HepG2 (cell line): ENCODE data around the gene BAIAP2L2. TPM values are rescaled to one million over a fixed set of nuclear protein-coding genes. Genes with fewer than 3 reads are reported as not detected.

Experiments used
- ATF7 ChIP-seq, 2 experiments: fragments of 450-650 bp in 1 of 2; sonication (generic) in 1 of 2; formaldehyde crosslinking in 1 of 2; IDR thresholded peaks; 2 replicates each; pipeline versions ENCODE4 v1.4.0 to v1.6.1; 2016 to 2020; ENCODE audit warnings: antibody characterized with exemption in 1 of 2, mild to moderate bottlenecking in 1 of 2, missing genetic modification reagents in 1 of 2
- BHLHE40 ChIP-seq: IDR thresholded peaks from 2 replicates; pipeline ENCODE4 v1.6.1; 2011; ENCODE audit warnings: low read length, improper control_type of control experiment
- CHD4 ChIP-seq: fragments of 200-600 bp; sonication (generic); IDR thresholded peaks from 2 replicates; pipeline ENCODE4 v1.7.0; 2017; ENCODE audit warnings: mild to moderate bottlenecking, low read length, borderline replicate concordance
- ESRRA ChIP-seq: sonication (generic); formaldehyde crosslinking; IDR thresholded peaks from 2 replicates; pipeline ENCODE4 v1.5.1; 2020; ENCODE audit warnings: mild to moderate bottlenecking, low read depth, missing genetic modification reagents
- GPN1 ChIP-seq: sonication (generic); formaldehyde crosslinking; IDR thresholded peaks from 2 replicates; pipeline ENCODE4 v1.5.1; 2020; ENCODE audit warnings: missing genetic modification reagents, borderline replicate concordance
- HIC2 ChIP-seq: sonication (generic); formaldehyde crosslinking; IDR thresholded peaks from 2 replicates; pipeline ENCODE4 v1.9.0; 2022; ENCODE audit warnings: low read depth, missing genetic modification reagents
- IRF9 ChIP-seq: sonication (generic); formaldehyde crosslinking; IDR thresholded peaks from 2 replicates; pipeline ENCODE4 v1.8.0; 2022; ENCODE audit warnings: missing genetic modification reagents, mild to moderate bottlenecking, borderline replicate concordance
- MAZ ChIP-seq, 2 experiments: sonication (generic) in 1 of 2; formaldehyde crosslinking in 1 of 2; IDR thresholded peaks; 2 replicates each; pipeline versions ENCODE4 v1.5.0 to v1.6.1; 2012 to 2020; ENCODE audit warnings: low read depth in 2 of 2, mild to moderate bottlenecking in 2 of 2, borderline replicate concordance in 1 of 2, improper control_type of control experiment in 1 of 2, low read length in 1 of 2, missing genetic modification reagents in 1 of 2, moderate library complexity in 1 of 2
- NFKB2 ChIP-seq: sonication (generic); formaldehyde crosslinking; IDR thresholded peaks from 2 replicates; pipeline ENCODE4 v1.4.0; 2020; ENCODE audit warnings: missing genetic modification reagents, borderline replicate concordance
- NFYB ChIP-seq: sonication (generic); formaldehyde crosslinking; IDR thresholded peaks from 2 replicates; pipeline ENCODE4 v1.4.0; 2020; ENCODE audit warnings: missing genetic modification reagents
- NPAS2 ChIP-seq: sonication (generic); formaldehyde crosslinking; IDR thresholded peaks from 2 replicates; pipeline ENCODE4 v1.8.0; 2022; ENCODE audit warnings: mild to moderate bottlenecking, missing genetic modification reagents, borderline replicate concordance
- SP4 ChIP-seq: sonication (generic); formaldehyde crosslinking; IDR thresholded peaks from 2 replicates; pipeline ENCODE4 v1.8.1; 2023; ENCODE audit warnings: mild to moderate bottlenecking, missing genetic modification reagents
- TGIF2 ChIP-seq: IDR thresholded peaks from 2 replicates; pipeline ENCODE4 v1.6.1; 2016; ENCODE audit warnings: control low read depth, missing compliant biosample characterization
- ZNF274 ChIP-seq: sonication (generic); formaldehyde crosslinking; IDR thresholded peaks from 2 replicates; pipeline ENCODE4 v1.5.1; 2020; ENCODE audit warnings: mild to moderate bottlenecking, missing genetic modification reagents
- ZNF530 ChIP-seq: sonication (generic); formaldehyde crosslinking; IDR thresholded peaks from 2 replicates; pipeline ENCODE4 v1.5.0; 2020; ENCODE audit warnings: low read depth, mild to moderate bottlenecking, missing genetic modification reagents
- ZNF552 ChIP-seq: sonication (generic); formaldehyde crosslinking; IDR thresholded peaks from 2 replicates; pipeline ENCODE4 v1.9.0; 2022; ENCODE audit warnings: missing genetic modification reagents, mild to moderate bottlenecking, borderline replicate concordance
- ZNF761 ChIP-seq: sonication (generic); formaldehyde crosslinking; conservative IDR thresholded peaks from 2 replicates; pipeline ENCODE4 v1.4.0; 2020; ENCODE audit warnings: mild to moderate bottlenecking, missing genetic modification reagents
- polyA plus RNA-seq, 8 experiments: library from polyadenylated mRNA; depleted of rRNA in 3 of 8; stranded (reverse) in 7 of 8; unstranded in 1 of 8; fragments of >200 nt; fragmentation: Illumina TruSeq in 4 of 8; extraction: Trizol in 4 of 8; gene quantifications; 2 replicates each; pipeline versions ENCODE4 v1.2.1 to v1.2.3, GENCODE V29; 2011 to 2016; ENCODE audit warnings: low read depth in 4 of 8, missing spikeins in 1 of 8, mixed read lengths in 1 of 8; ENCODE audit not compliant: insufficient read depth in 1 of 8
- total RNA-seq, 5 experiments: library from RNA; depleted of rRNA; stranded (reverse); fragments of >200 nt; fragmentation: Illumina TruSeq; extraction: Trizol; gene quantifications; 2 replicates each; pipeline ENCODE4 v1.2.3, GENCODE V29; 2016; ENCODE audit warnings: low read depth in 1 of 5
- TF ChIP-seq, protein P1 (sequence below): sonication (generic); formaldehyde crosslinking; IDR thresholded peaks from 2 replicates; pipeline ENCODE4 v1.9.0; 2021; ENCODE audit warnings: missing genetic modification reagents, borderline replicate concordance
- TF ChIP-seq, protein P2 (sequence below): sonication (generic); formaldehyde crosslinking; IDR thresholded peaks from 2 replicates; pipeline ENCODE4 v1.5.0; 2020; ENCODE audit warnings: missing genetic modification reagents, mild to moderate bottlenecking, borderline replicate concordance

Gene BAIAP2L2
- total and polyA plus RNA-seq, 2 of the 13 experiments (the other 11 are each of a cell fraction or from before 2014, with no cell fraction given) = 4.4 to 7.5 TPM

GRCh38 chr22:38107692-38108515 is 2.6 kb downstream of the BAIAP2L2 start (continued):
- TF ChIP-seq, protein P1, sequence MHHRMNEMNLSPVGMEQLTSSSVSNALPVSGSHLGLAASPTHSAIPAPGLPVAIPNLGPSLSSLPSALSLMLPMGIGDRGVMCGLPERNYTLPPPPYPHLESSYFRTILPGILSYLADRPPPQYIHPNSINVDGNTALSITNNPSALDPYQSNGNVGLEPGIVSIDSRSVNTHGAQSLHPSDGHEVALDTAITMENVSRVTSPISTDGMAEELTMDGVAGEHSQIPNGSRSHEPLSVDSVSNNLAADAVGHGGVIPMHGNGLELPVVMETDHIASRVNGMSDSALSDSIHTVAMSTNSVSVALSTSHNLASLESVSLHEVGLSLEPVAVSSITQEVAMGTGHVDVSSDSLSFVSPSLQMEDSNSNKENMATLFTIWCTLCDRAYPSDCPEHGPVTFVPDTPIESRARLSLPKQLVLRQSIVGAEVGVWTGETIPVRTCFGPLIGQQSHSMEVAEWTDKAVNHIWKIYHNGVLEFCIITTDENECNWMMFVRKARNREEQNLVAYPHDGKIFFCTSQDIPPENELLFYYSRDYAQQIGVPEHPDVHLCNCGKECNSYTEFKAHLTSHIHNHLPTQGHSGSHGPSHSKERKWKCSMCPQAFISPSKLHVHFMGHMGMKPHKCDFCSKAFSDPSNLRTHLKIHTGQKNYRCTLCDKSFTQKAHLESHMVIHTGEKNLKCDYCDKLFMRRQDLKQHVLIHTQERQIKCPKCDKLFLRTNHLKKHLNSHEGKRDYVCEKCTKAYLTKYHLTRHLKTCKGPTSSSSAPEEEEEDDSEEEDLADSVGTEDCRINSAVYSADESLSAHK (CRISPR knock-in tag) = no peak
- no peak for TF ChIP-seq ZNF552
- 0 out of 2 replicates have a peak, but pooled peaks have one; percentile 21 for TF ChIP-seq ESRRA
- TF ChIP-seq BHLHE40 = no peak
- peak; percentile 67 for TF ChIP-seq TGIF2 (CRISPR knock-in tag)
- peak; percentile 8; the same call in 1 of the 2 replicates for TF ChIP-seq NFKB2
- TF ChIP-seq ATF7 (IDR thresholded peaks at IDR 0.05) = no peak
- TF ChIP-seq ATF7 (CRISPR knock-in tag; IDR thresholded peaks at IDR 0.05) = no peak
- no peak for TF ChIP-seq CHD4
- 0 out of 2 replicates have a peak, but pooled peaks have one; percentile 18 for TF ChIP-seq MAZ (IDR thresholded peaks at IDR 0.05; ENCODE audit: borderline replicate concordance, low read depth, low read length)
- TF ChIP-seq MAZ (CRISPR knock-in tag; IDR thresholded peaks at IDR 0.05; ENCODE audit: low read depth) = no peak
- peak; percentile 47; the same call in 1 of the 2 replicates for TF ChIP-seq ZNF761 (CRISPR knock-in tag)
- TF ChIP-seq IRF9 = no peak
- no peak for TF ChIP-seq ZNF530
- peak; percentile 71 for TF ChIP-seq HIC2 (CRISPR knock-in tag)
- TF ChIP-seq SP4 (CRISPR knock-in tag) = no peak
- TF ChIP-seq GPN1 (CRISPR knock-in tag) = no peak
- TF ChIP-seq, protein P2, sequence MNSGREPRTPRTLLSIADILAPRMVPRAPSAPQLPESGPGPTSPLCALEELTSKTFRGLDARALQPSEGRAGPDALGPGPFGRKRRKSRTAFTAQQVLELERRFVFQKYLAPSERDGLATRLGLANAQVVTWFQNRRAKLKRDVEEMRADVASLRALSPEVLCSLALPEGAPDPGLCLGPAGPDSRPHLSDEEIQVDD (CRISPR knock-in tag) = no peak
- 0 out of 2 replicates have a peak, but pooled peaks have one; percentile 9 for TF ChIP-seq ZNF274
- TF ChIP-seq NPAS2 (CRISPR knock-in tag) = no peak
- TF ChIP-seq NFYB (CRISPR knock-in tag) = no peak
